NB4 (cell line): ENCODE measurements around the gene FLOT1.

Experiments
- CTCF ChIP-seq: IDR thresholded peaks from one replicate; pipeline ENCODE4 v1.5.1; 2012; ENCODE audit warnings: low read depth, low read length
- MYC ChIP-seq: IDR thresholded peaks from 2 replicates; pipeline ENCODE4 v1.6.1; 2011; ENCODE audit warnings: low read depth, low read length
- POLR2A ChIP-seq: IDR thresholded peaks from 2 replicates; pipeline ENCODE4 v1.6.1; 2011; ENCODE audit warnings: mild to moderate bottlenecking; ENCODE audit not compliant: insufficient read length; ENCODE audit errors: extremely low read depth
- TF ChIP-seq, protein P1 (sequence below): IDR thresholded peaks from 2 replicates; pipeline ENCODE4 v1.6.1; 2011; ENCODE audit warnings: low read depth, low read length

DNA sequence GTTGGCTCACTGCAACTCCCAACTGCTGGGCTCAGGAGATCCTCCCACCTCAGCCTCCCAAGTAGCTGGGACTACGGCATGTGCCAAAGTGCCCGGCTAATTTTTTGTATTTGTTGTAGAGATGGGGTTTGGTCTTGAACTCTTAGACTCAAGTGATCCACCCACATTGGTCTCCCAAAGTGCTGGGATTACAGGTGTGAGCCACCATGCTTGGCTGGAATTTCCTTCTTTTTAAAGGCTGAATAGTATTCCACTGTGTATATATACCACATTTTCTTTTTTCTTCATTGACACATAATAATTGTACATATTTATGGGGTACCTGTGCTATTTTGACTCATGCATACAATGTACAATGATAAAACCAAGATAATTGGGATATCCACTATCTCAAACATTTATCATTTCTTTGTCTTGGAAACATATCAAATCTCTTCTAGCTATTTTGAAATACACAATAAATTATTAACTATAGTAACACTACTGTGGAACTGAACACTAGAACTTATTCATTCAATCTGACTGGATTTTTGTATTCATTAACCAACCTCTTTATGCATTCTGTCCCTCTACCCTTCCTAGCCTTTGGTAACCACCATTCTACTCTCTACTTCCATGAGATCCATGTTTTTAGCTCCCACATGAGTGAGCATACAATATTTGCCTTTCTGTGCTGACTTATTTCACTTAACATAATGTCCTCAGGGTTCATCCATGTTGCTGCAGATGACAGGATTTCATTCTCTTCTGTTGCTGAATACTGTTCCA lies 33.2 kb downstream of the FLOT1 start:
- TF ChIP-seq CTCF (no peak), POLR2A (no peak), MYC (no peak)
- TF ChIP-seq, protein P1, sequence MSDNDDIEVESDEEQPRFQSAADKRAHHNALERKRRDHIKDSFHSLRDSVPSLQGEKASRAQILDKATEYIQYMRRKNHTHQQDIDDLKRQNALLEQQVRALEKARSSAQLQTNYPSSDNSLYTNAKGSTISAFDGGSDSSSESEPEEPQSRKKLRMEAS: no peak
